HL-60 (cell line): ENCODE results near the gene INTS7.

Experiments used
- CTCF ChIP-seq: IDR thresholded peaks from one replicate; pipeline ENCODE4 v1.5.1; 2011; ENCODE audit warnings: low read length, control low read depth, inconsistent platforms; ENCODE audit not compliant: insufficient read depth
- POLR2AphosphoS5 ChIP-seq: IDR thresholded peaks from 2 replicates; pipeline ENCODE4 v1.6.1; 2012; ENCODE audit warnings: low read depth
- REST ChIP-seq: IDR thresholded peaks from 2 replicates; pipeline ENCODE4 v1.6.1; 2012; ENCODE audit warnings: low read depth; ENCODE audit not compliant: insufficient replicate concordance

- no peak for TF ChIP-seq CTCF
- TF ChIP-seq POLR2AphosphoS5: no peak
- no peak for TF ChIP-seq REST
Measured at GRCh38 chr1:211908951-211909350, 126.4 kb downstream of the INTS7 start.
